Stimulated activated effector memory CD8-positive, alpha-beta T cell treated with anti-CD3 and anti-CD28 coated beads, Interleukin-12 subunit alpha, Interleukin-12 subunit beta, amount 100 ng/mL, for 72 hours (primary cell): Measurements from ENCODE around the gene AFAP1L1.
A peak's percentile ranks its signal among the peaks of the same experiment; 100 is the strongest.

Source experiments
- ATAC-seq: fragments of 150-1000 bp; cut with Tn5 transposase; 2 replicates; pipeline ENCODE4 v1.10.0; 2021
- DNase-seq, 2 donors: peaks; one replicate each; pipeline ENCODE4 v3.0.0; 2021 to 2022; ENCODE audit warnings: low spot score in 2 of 2
- H3K27ac Mint-ChIP-seq: one replicate; pipeline ENCODE4 v1.8.0; 2022; ENCODE audit warnings: mild to moderate bottlenecking, mixed read lengths
- H3K36me3 Mint-ChIP-seq: one replicate; pipeline ENCODE4 v1.8.0; 2022; ENCODE audit warnings: mild to moderate bottlenecking, mixed read lengths
- H3K4me1 Mint-ChIP-seq: one replicate; pipeline ENCODE4 v1.8.0; 2022; ENCODE audit warnings: mixed read lengths
- H3K4me3 Mint-ChIP-seq: one replicate; pipeline ENCODE4 v1.8.0; 2022; ENCODE audit warnings: mild to moderate bottlenecking, mixed read lengths
- H3K9me3 Mint-ChIP-seq: one replicate; pipeline ENCODE4 v1.8.0; 2022; ENCODE audit warnings: mixed read lengths

AFAP1L1 gene

GRCh38 chr5:149294872-149295829 lies 23.5 kb downstream of the AFAP1L1 start:
- Mint-ChIP-seq H3K4me1 (no peaks in the 10 kb centered on the region), H3K4me3 (no peak overlapping the region), H3K27ac (no peak overlapping the region), H3K9me3 (no peaks in the 10 kb centered on the region), H3K36me3 (no peaks in the 10 kb centered on the region)
- ATAC-seq (no peak), DNase-seq (no peak)

DNA sequence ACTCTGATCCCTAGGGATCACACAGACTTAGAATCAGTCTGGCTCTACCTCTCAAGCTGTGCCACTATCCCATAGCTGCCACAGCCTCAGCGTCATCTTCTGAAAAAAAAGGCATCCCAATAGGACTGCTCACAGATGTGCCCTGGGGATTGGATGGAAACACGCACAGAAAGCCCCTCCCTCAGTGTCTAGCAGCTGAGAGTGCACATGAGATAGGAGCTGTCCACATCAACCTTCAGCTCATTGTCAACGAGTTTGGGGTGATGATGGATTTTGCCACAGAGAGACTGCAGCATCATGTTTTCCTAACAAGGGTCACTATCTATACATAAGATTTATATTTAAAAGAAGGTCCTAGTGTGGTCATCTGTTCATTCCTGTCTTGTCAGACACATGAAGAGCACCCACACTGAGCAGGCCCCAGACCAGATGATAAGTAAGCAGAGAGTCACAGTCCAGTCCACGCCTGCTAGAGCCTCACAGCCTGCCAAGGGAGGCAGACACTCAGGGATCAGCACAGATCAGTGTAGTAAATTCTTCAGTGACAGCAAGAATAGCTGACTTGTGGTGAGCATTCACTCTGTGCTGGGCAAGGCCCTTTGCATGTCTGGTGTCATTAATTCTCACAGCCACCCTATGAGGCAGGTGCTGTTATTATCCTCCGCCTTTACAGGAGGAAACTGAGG lies 25.8 kb downstream of the AFAP1L1 start:
- DNase-seq (no peak), ATAC-seq (no peak)
- Mint-ChIP-seq H3K4me1 (no peaks in the 10 kb centered on the region), H3K4me3 (no peak overlapping the region), H3K27ac (no peak overlapping the region), H3K9me3 (no peaks in the 10 kb centered on the region), H3K36me3 (no peaks in the 10 kb centered on the region)

DNA sequence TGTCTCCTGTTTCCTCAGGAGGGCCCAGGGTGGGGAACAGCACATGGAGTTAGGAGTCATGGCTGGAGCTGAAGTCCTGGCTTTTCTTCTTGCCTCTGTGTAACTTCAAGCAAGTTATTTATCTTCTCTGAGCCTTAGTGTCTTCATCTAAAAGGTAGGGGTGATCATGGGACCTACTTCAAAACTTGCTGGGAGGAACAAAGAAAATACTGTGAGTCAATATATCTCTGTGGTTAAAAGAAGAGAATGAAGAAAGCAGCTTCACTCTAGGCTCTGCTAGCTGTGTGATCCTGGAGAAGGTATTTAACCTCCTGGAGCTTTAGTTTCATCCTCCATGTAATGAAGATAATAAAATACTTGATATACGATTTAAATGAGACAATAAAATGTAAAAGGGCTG lies 26.5 kb downstream of the AFAP1L1 start:
- Mint-ChIP-seq H3K9me3 (no peaks in the 10 kb centered on the region), H3K4me1 (no peaks in the 10 kb centered on the region), H3K27ac (no peak overlapping the region), H3K36me3 (no peaks in the 10 kb centered on the region), H3K4me3 (no peak overlapping the region)
- DNase-seq, result no peak
- ATAC-seq, result no peak

GRCh38 chr5:149298842-149299404 lies 27.3 kb downstream of the AFAP1L1 start:
- Mint-ChIP-seq H3K4me1 (no peaks in the 10 kb centered on the region), H3K9me3 (no peaks in the 10 kb centered on the region), H3K4me3 (no peak overlapping the region), H3K36me3 (no peaks in the 10 kb centered on the region), H3K27ac (no peak overlapping the region)
- DNase-seq, result no peak
- ATAC-seq, result no peak

DNA sequence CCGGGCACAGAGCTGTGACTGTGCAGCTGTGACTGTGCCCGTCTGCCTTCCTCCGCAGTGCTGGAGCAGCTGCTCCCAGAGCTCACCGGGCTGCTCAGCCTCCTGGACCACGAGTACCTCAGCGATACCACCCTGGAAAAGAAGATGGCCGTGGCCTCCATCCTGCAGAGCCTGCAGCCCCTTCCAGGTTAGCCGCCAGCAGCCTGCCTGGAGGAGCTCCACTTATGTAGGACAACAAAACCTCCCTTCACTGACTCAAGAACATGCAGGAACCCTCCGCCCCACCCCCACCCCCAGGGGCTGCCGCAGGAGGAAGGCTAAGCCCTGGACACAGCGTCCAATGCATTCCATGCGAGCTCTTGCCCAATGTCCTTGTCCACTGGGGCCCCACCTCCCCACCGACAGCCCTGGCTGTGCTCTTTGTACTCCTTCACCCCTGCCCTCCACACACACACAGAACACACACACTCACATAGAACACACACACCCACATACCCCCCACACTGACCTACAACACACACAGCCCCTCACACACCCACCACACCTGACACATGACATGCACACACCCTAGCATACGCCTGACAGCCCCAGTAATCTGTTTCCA lies 27.9 kb downstream of the AFAP1L1 start:
- H3K27ac Mint-ChIP-seq, result no peak overlapping the region
- DNase-seq, result no peak
- H3K36me3 Mint-ChIP-seq, result no peaks in the 10 kb centered on the region
- no peaks in the 10 kb centered on the region for H3K9me3 Mint-ChIP-seq
- peak; percentile 35 for ATAC-seq
- no peaks in the 10 kb centered on the region for H3K4me1 Mint-ChIP-seq
- no peak overlapping the region for H3K4me3 Mint-ChIP-seq

- H3K4me3 Mint-ChIP-seq, result no peak overlapping the region
- DNase-seq, result no peak
- no peaks in the 10 kb centered on the region for H3K9me3 Mint-ChIP-seq
- no peak for ATAC-seq
- no peaks in the 10 kb centered on the region for H3K36me3 Mint-ChIP-seq
- H3K4me1 Mint-ChIP-seq, result no peaks in the 10 kb centered on the region
- no peak overlapping the region for H3K27ac Mint-ChIP-seq
Measured at GRCh38 chr5:149300441-149300840, 28.8 kb downstream of the AFAP1L1 start.

DNA sequence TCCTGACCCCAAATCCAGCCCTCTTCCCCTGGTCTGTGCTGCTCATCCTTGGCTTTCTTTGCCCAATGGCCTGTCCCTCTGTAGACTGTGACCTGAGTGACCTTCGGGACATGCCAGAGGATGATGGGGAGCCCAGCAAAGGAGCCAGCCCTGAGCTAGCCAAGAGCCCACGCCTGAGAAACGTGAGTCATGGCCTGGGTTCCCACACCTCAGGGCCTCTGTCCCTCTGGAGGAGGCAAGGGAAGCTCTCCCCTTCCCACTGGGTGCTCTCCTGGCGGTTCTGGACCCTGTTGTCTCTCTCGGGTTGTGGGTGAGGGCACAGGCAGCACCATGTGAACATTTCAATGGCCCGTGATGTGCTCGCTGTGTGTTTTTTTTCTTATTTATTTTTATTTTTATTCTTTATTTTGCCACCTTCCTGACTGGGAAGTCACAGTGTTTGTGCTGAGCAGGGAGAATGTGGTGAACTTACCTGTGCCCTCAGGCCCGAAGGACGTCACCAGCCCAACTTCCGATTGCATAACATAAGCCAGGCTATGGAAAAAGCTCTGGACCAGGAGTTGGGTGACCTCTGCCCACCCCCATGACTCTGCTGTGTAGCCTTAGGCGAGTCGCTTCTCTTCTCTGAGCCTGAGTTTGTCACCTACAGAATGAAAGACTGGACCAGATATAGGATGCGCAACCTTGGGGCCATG lies 29.5 kb downstream of the AFAP1L1 start:
- Mint-ChIP-seq H3K27ac (no peak overlapping the region), H3K36me3 (no peaks in the 10 kb centered on the region), H3K9me3 (no peaks in the 10 kb centered on the region), H3K4me3 (no peak overlapping the region), H3K4me1 (no peaks in the 10 kb centered on the region)
- no peak for DNase-seq
- ATAC-seq, result no peak

DNA sequence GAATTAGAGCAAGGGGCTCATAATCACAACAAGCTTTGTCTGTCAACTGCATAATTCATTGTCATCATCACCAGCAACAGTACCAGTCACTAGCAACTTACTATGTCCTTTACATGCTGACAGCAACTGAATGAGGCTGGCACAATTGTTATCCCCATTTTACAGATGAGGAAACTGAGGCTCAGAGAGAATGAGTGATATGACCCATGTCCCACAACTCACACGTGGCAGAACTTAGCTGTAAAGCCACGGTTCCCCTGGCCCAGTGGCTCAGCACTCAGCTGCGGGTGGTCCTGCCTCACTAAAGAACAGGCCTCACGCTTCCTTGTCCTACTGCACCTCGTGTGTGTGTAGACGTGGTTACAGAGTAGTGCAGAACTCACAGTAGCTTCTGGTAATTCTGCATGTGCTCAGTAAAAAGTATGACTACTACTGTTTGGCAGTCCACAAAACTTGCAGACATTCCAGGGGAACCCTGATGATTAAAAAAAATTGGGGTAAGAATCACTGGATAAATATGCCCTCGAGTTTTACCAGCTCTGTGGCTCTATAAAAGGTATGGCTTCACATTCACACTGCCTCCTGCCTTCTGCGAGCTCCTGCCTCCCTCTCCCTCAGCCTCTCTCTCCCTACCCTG lies 30.2 kb downstream of the AFAP1L1 start:
- H3K27ac Mint-ChIP-seq, result no peak overlapping the region
- no peaks in the 10 kb centered on the region for H3K36me3 Mint-ChIP-seq
- no peaks in the 10 kb centered on the region for H3K9me3 Mint-ChIP-seq
- ATAC-seq (no peak), DNase-seq (no peak)
- no peak overlapping the region for H3K4me3 Mint-ChIP-seq
- H3K4me1 Mint-ChIP-seq, result no peaks in the 10 kb centered on the region

DNA sequence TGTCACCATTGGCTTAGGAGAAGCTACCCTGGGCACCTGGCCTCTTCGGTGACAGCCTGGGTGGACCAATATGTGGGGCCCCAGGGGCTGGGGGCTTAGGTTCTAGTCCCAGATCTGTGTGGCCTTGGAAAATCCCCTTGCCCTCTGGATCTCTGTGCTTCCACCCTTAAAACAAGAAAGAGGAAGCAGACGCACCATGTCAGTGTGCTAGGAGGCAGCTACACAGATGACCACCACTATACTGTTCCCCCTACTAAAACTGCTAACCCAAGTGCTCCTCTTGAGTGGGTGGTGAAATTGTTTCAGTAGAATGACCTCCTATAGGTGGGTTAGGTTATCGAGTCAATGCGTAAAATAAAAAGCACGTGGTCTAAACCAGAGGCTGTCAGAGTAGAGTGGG lies 31.0 kb downstream of the AFAP1L1 start:
- Mint-ChIP-seq H3K27ac (no peak overlapping the region), H3K9me3 (no peaks in the 10 kb centered on the region), H3K36me3 (no peaks in the 10 kb centered on the region), H3K4me1 (no peaks in the 10 kb centered on the region), H3K4me3 (no peak overlapping the region)
- ATAC-seq (no peak), DNase-seq (no peak)

DNA sequence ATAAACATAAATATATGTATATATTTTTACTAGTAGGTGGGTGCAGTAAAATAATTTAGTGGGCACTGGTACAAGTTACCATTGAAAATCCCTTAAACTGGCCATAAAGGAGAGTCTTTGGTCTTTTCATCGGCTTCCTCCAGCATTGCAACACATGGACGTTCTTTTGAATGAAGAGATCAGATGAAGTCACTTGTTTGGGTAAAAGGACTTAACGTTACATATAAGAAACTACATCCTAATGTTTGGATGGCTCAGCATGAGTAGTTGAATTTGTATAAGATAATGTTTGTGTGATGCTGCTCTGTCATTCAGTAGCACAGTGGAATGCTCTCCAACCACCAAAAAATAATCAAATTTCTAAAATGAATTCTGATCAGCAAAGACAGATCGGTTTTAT lies 31.6 kb downstream of the AFAP1L1 start:
- Mint-ChIP-seq H3K4me1 (no peaks in the 10 kb centered on the region), H3K27ac (no peak overlapping the region), H3K9me3 (no peaks in the 10 kb centered on the region), H3K4me3 (no peak overlapping the region), H3K36me3 (no peaks in the 10 kb centered on the region)
- ATAC-seq (no peak), DNase-seq (no peak)

- no peak overlapping the region for H3K4me3 Mint-ChIP-seq
- H3K9me3 Mint-ChIP-seq, result no peaks in the 10 kb centered on the region
- H3K4me1 Mint-ChIP-seq, result no peaks in the 10 kb centered on the region
- no peak overlapping the region for H3K27ac Mint-ChIP-seq
- no peaks in the 10 kb centered on the region for H3K36me3 Mint-ChIP-seq
- ATAC-seq, result no peak
- DNase-seq, result no peak
Measured at GRCh38 chr5:149304195-149305078, 32.8 kb downstream of the AFAP1L1 start.

DNA sequence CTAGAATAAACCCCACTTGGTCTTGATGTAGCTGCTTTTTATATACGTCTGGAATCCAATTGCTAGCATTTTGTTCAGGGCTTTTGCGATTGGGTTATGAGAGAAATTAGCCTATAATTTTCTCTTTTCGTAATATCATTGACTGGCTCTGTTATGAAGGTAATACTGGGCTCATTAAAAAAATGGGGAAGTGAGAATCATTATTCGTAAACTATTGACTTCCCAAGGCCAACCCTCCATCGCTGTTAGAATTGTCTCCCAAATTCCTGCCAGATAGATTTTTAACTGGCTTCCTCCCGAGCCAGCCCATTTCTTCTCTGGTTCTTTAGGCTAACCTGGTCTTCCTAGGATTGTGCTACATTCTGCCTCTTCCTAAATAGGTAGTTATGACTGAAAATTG lies 37.7 kb downstream of the AFAP1L1 start:
- no peak for ATAC-seq
- no peaks in the 10 kb centered on the region for H3K9me3 Mint-ChIP-seq
- no peaks in the 10 kb centered on the region for H3K4me1 Mint-ChIP-seq
- no peak overlapping the region for H3K4me3 Mint-ChIP-seq
- no peaks in the 10 kb centered on the region for H3K36me3 Mint-ChIP-seq
- H3K27ac Mint-ChIP-seq, result no peak overlapping the region
- no peak for DNase-seq

GRCh38 chr5:149310488-149310887 lies 38.8 kb downstream of the AFAP1L1 start:
- no peak overlapping the region for H3K4me3 Mint-ChIP-seq
- H3K9me3 Mint-ChIP-seq, result no peaks in the 10 kb centered on the region
- DNase-seq (no peak), ATAC-seq (no peak)
- H3K27ac Mint-ChIP-seq, result no peak overlapping the region
- no peaks in the 10 kb centered on the region for H3K4me1 Mint-ChIP-seq
- no peaks in the 10 kb centered on the region for H3K36me3 Mint-ChIP-seq
